A549 (cell line): ENCODE results near the gene VAV3.

Source experiments
- CTCF ChIP-seq: fragments of >200 bp; sonication (Bioruptor Twin); formaldehyde crosslinking; IDR thresholded peaks from 3 replicates; pipeline ENCODE4 v1.5.1; 2016
- ELK1 ChIP-seq: fragments of 150-350 bp; IDR thresholded peaks from 2 replicates; pipeline ENCODE4 v1.6.1; 2014; ENCODE audit warnings: low read depth, mild to moderate bottlenecking, low read length
- POLR2A ChIP-seq: IDR thresholded peaks from 2 replicates; pipeline ENCODE4 v1.6.1; 2012; ENCODE audit warnings: mild to moderate bottlenecking, low read length
- TF ChIP-seq, protein P1 (sequence below): fragments of 250-450 bp; sonication (Bioruptor Pico); IDR thresholded peaks from 2 replicates; pipeline ENCODE4 v1.5.0; 2021; ENCODE audit warnings: mild to moderate bottlenecking, moderate library complexity, borderline replicate concordance

GRCh38 chr1:107941123-107941522 lies 23.9 kb downstream of the VAV3 start:
- no peak for TF ChIP-seq CTCF
- TF ChIP-seq ELK1 = no peak
- TF ChIP-seq, protein P1, sequence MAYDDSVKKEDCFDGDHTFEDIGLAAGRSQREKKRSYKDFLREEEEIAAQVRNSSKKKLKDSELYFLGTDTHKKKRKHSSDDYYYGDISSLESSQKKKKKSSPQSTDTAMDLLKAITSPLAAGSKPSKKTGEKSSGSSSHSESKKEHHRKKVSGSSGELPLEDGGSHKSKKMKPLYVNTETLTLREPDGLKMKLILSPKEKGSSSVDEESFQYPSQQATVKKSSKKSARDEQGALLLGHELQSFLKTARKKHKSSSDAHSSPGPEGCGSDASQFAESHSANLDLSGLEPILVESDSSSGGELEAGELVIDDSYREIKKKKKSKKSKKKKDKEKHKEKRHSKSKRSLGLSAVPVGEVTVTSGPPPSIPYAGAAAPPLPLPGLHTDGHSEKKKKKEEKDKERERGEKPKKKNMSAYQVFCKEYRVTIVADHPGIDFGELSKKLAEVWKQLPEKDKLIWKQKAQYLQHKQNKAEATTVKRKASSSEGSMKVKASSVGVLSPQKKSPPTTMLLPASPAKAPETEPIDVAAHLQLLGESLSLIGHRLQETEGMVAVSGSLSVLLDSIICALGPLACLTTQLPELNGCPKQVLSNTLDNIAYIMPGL (CRISPR knock-in tag) = no peak
- no peak for TF ChIP-seq POLR2A
